BE2C (cell line): ENCODE data around the gene TMEM95.

Experiments
- DNase-seq: peaks from one replicate; pipeline ENCODE4 v3.0.0-alpha.2; 2020
- H3K27me3 ChIP-seq: fragments of 250-450 bp; sonication (Bioruptor Pico); 2 replicates; pipeline ENCODE4 v1.5.1; 2020; ENCODE audit warnings: mild to moderate bottlenecking
- H3K36me3 ChIP-seq: fragments of 250-450 bp; sonication (Bioruptor Pico); 2 replicates; pipeline ENCODE4 v1.5.1; 2020; ENCODE audit warnings: mild to moderate bottlenecking
- H3K4me1 ChIP-seq: fragments of 250-450 bp; sonication (Bioruptor Pico); 2 replicates; pipeline ENCODE4 v1.5.1; 2020
- H3K4me3 ChIP-seq: 2 replicates; pipeline ENCODE4 v1.5.1; 2011; ENCODE audit warnings: low read depth, low read length
- H3K9me3 ChIP-seq: fragments of 250-450 bp; sonication (Bioruptor Pico); 2 replicates; pipeline ENCODE4 v1.5.1; 2020
- CTCF ChIP-seq: IDR thresholded peaks from 2 replicates; pipeline ENCODE4 v1.5.1; 2012; ENCODE audit warnings: mild to moderate bottlenecking, low read depth, low read length

TMEM95 gene

GRCh38 chr17:7315570-7316235, 39.3 kb upstream of the TMEM95 start:
- H3K4me3 ChIP-seq = peak overlapping the region; percentile 62
- no peaks in the 10 kb centered on the region for H3K27me3 ChIP-seq
- H3K4me1 ChIP-seq = no peaks in the 10 kb centered on the region
- no peak for DNase-seq
- H3K9me3 ChIP-seq = no peaks in the 10 kb centered on the region
- peaks cover 26% of the 10 kb centered on the region for H3K36me3 ChIP-seq
- TF ChIP-seq CTCF = no peak

DNA sequence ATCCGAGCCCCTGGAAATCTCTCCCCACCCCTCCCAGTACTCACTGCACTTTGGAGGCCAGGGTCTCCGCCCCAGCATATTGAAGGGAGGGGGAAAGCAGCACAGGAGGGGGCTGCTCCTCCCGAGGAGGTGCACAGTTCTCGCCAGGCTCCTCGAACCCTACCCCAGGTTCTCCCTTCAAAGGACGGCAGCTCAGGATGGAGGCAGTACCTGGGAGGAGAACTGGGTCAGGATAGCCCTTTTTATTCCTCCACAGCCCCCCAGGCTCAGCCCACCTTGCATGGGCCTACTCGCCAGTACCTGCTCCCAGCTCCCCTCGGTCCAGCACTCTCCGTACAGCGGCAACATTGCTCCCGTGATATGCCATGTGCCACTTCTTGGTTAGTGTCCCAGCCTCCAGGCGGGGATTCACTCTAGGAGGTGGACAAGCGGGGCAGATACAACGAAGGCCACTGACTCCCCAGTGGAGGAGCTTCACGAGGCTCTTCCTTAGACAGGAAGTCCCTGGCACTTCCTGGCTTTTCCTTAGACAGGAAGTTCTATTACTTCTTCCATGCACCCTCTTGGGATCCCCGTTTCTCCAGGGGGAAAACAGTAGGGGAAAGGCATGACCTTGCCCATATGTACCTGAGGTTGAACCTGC, 37.7 kb upstream of the TMEM95 start:
- Histone ChIP-seq H3K27me3 (no peaks in the 10 kb centered on the region), H3K4me3 (no peak overlapping the region), H3K4me1 (no peaks in the 10 kb centered on the region), H3K36me3 (peaks cover 21% of the 10 kb centered on the region), H3K9me3 (no peaks in the 10 kb centered on the region)
- DNase-seq = no peak
- TF ChIP-seq CTCF = no peak

DNA sequence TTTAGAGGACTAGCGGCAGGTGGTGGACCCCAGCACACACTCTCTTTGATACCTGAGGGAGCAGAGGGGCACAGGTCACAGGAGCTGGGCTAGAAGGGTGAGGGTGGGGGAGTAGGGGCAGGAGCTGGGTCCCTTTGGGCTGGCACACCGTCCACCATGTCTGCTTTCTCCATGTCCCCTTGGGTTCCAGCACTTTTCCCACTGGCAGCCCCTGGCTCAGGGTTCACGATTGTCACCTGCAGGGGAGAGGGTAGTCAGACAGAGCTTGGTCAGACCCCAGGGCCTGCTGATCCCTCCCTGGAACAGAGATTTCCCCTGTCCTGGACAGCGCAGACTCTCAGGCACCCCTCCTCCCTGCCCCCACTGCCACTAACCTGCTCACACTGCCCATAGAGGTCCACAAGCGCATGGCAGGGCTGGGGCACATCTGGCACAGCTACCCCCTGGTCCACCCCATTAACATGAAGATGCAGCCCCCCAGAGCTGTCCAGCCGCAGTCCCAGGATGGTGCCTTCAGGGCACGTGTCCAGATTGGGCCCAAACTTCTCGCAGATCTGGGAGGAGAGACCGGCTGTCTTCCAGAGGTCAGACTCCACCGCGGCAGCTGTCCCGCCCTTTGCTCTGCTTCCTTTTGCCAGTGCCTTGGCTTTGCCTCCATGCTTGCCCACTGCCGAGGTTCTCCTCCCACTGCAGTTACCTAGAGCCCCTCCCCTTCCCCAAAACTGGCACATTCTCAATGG, 36.7 kb upstream of the TMEM95 start:
- H3K36me3 ChIP-seq = peaks cover 19% of the 10 kb centered on the region
- no peaks in the 10 kb centered on the region for H3K4me1 ChIP-seq
- DNase-seq = no peak
- TF ChIP-seq CTCF = no peak
- no peaks in the 10 kb centered on the region for H3K27me3 ChIP-seq
- H3K4me3 ChIP-seq = no peak overlapping the region
- no peaks in the 10 kb centered on the region for H3K9me3 ChIP-seq

- H3K36me3 ChIP-seq = peaks cover 26% of the 10 kb centered on the region
These were observed 33.5 kb upstream of the TMEM95 start for GRCh38 chr17:7321466-7321865.

GRCh38 chr17:7322520-7323194, 32.3 kb upstream of the TMEM95 start:
- Histone ChIP-seq H3K27me3 (no peaks in the 10 kb centered on the region), H3K4me1 (no peaks in the 10 kb centered on the region), H3K4me3 (no peak overlapping the region), H3K9me3 (no peaks in the 10 kb centered on the region), H3K36me3 (peaks cover 23% of the 10 kb centered on the region)
- no peak for DNase-seq
- no peak for TF ChIP-seq CTCF

More at GRCh38 chr17:7321466-7321865, 33.5 kb upstream of the TMEM95 start:
- DNase-seq = no peak
- Histone ChIP-seq H3K4me3 (no peak overlapping the region), H3K9me3 (no peaks in the 10 kb centered on the region), H3K4me1 (no peaks in the 10 kb centered on the region), H3K27me3 (no peaks in the 10 kb centered on the region)
- TF ChIP-seq CTCF = no peak
